Upper lobe of right lung (tissue), 1 donor: ENCODE data around the gene GATD1. TPM values are rescaled to one million over a fixed set of nuclear protein-coding genes. Genes with fewer than 3 reads are reported as not detected.

Experiments used
- ATAC-seq: fragments of 200-7000 bp; cut with Tn5 transposase; one replicate; pipeline ENCODE4 v1.9.1; 2020; ENCODE audit warnings: mild to moderate bottlenecking, moderate library complexity
- DNase-seq: peaks from one replicate; pipeline ENCODE4 v3.0.0-alpha.2; 2020
- H3K27ac ChIP-seq: fragments of 200-600 bp; one replicate; pipeline ENCODE4 v1.8.0; 2022
- H3K27me3 ChIP-seq: fragments of 200-600 bp; one replicate; pipeline ENCODE4 v1.8.0; 2022; ENCODE audit warnings: mild to moderate bottlenecking
- H3K36me3 ChIP-seq: fragments of 200-600 bp; one replicate; pipeline ENCODE4 v1.8.0; 2022
- H3K4me1 ChIP-seq: fragments of 200-600 bp; one replicate; pipeline ENCODE4 v1.8.0; 2022
- H3K4me3 ChIP-seq: fragments of 200-600 bp; one replicate; pipeline ENCODE4 v1.8.0; 2022; ENCODE audit warnings: mild to moderate bottlenecking
- H3K9me3 ChIP-seq: fragments of 200-600 bp; one replicate; pipeline ENCODE4 v1.8.0; 2022
- CTCF ChIP-seq: fragments of 200-600 bp; IDR thresholded peaks from one replicate; pipeline ENCODE4 v1.8.0; 2022; ENCODE audit warnings: antibody characterized with exemption
- intact Hi-C: fragments of 100-400 bp; cut with DNase I; formaldehyde crosslinking; loops from one replicate; pipeline ENCODE4 v1.11.0; 2022
- total RNA-seq: library from RNA; stranded (reverse); fragmentation: NEBNext Ultra II Directional; extraction: Animal tissue kit (Norgen Biotek cat#: 25700); gene quantifications from one replicate; pipeline ENCODE4 v1.2.1, GENCODE V29; 2021
- donor health status: DM: no; HTN: yes; CAD: no; lungs with severe emphysema.

GATD1 gene
- total RNA-seq, 1 donor from 2014 or later: 62.5 TPM

- Histone ChIP-seq H3K27me3 (peaks cover 18% of the 10 kb centered on the region), H3K4me1 (peaks cover 18% of the 10 kb centered on the region), H3K4me3 (peak overlapping the region; percentile 30), H3K36me3 (no peaks in the 10 kb centered on the region), H3K9me3 (no peaks in the 10 kb centered on the region), H3K27ac (peak overlapping the region; percentile 51)
- no peak for TF ChIP-seq CTCF
- intact Hi-C loops: loop anchor here (10.0 kb wide), 1 partner anchor 172 kb away; no protein-coding TSS in a partner anchor
- peak; percentile 82 for DNase-seq
- peak; percentile 2 for ATAC-seq
These were observed 50.7 kb downstream of the GATD1 start for GRCh38 chr11:726278-727220.

GRCh38 chr11:725624-726202 lies 51.6 kb downstream of the GATD1 start:
- peak; percentile 65 for DNase-seq
- no peaks in the 10 kb centered on the region for H3K9me3 ChIP-seq
- no peak for ATAC-seq
- H3K27ac ChIP-seq: no peak overlapping the region
- TF ChIP-seq CTCF: no peak
- peak overlapping the region; percentile 30 for H3K4me3 ChIP-seq
- H3K27me3 ChIP-seq: peaks cover 25% of the 10 kb centered on the region
- H3K36me3 ChIP-seq: no peaks in the 10 kb centered on the region
- peaks cover 25% of the 10 kb centered on the region for H3K4me1 ChIP-seq
- intact Hi-C loops: loop anchor here (10.0 kb wide), 1 partner anchor 171 kb away; no protein-coding TSS in a partner anchor

GRCh38 chr11:724778-725386 lies 52.4 kb downstream of the GATD1 start:
- Histone ChIP-seq H3K4me3 (no peak overlapping the region), H3K9me3 (no peaks in the 10 kb centered on the region), H3K27me3 (peaks cover 32% of the 10 kb centered on the region), H3K4me1 (peaks cover 26% of the 10 kb centered on the region), H3K27ac (no peak overlapping the region), H3K36me3 (no peaks in the 10 kb centered on the region)
- no peak for TF ChIP-seq CTCF
- ATAC-seq (no peak), DNase-seq (no peak)
- intact Hi-C loops: loop anchor here (5.0 to 10.0 kb wide), 2 partner anchors 63 to 170 kb away; no protein-coding TSS in a partner anchor

GRCh38 chr11:724049-724777 lies 53.1 kb downstream of the GATD1 start:
- H3K27ac ChIP-seq: no peak overlapping the region
- H3K27me3 ChIP-seq: peaks cover 34% of the 10 kb centered on the region
- DNase-seq: no peak
- H3K9me3 ChIP-seq: no peaks in the 10 kb centered on the region
- intact Hi-C loops: loop anchor here (5.0 to 10.0 kb wide), 2 partner anchors 62 to 169 kb away; no protein-coding TSS in a partner anchor
- no peak for ATAC-seq
- no peak for TF ChIP-seq CTCF
- no peak overlapping the region for H3K4me3 ChIP-seq
- no peaks in the 10 kb centered on the region for H3K36me3 ChIP-seq
- peaks cover 26% of the 10 kb centered on the region for H3K4me1 ChIP-seq
